GM23338 (cell line): Measurements from ENCODE around the gene PRMT7. TPM values are rescaled to one million over a fixed set of nuclear protein-coding genes. Genes with fewer than 3 reads are reported as not detected.

ENCODE experiments used
- ATAC-seq: fragments of 200-7000 bp; cut with Tn5 transposase; 3 replicates; pipeline ENCODE4 v1.9.1; 2020
- DNase-seq: peaks from one replicate; pipeline ENCODE4 v3.0.0-alpha.2; 2015; ENCODE audit warnings: low spot score
- H2AFZ ChIP-seq: fragments of 200-600 bp; sonication (generic); 2 replicates; pipeline ENCODE4 v1.8.0; 2016; ENCODE audit warnings: antibody characterized with exemption, mild to moderate bottlenecking, moderate library complexity
- H3F3A ChIP-seq: fragments of 200-600 bp; sonication (generic); replicated peaks from 2 replicates; pipeline ENCODE4 v1.8.0; 2017; ENCODE audit warnings: antibody characterized with exemption, mixed run types, low read depth
- H3K27ac ChIP-seq: fragments of 200-600 bp; sonication (generic); 2 replicates; pipeline ENCODE4 v1.6.1; 2016; ENCODE audit warnings: low read depth
- H3K27me3 ChIP-seq: fragments of 200-600 bp; sonication (generic); 2 replicates; pipeline ENCODE4 v1.8.0; 2016; ENCODE audit warnings: mild to moderate bottlenecking, mixed run types, moderate library complexity; ENCODE audit not compliant: insufficient read depth
- H3K36me3 ChIP-seq: fragments of 200-600 bp; sonication (generic); 2 replicates; pipeline ENCODE4 v1.8.0; 2016; ENCODE audit warnings: mild to moderate bottlenecking; ENCODE audit not compliant: insufficient read depth
- H3K4me1 ChIP-seq: fragments of 200-600 bp; sonication (generic); 2 replicates; pipeline ENCODE4 v1.8.0; 2016; ENCODE audit warnings: mild to moderate bottlenecking, moderate library complexity; ENCODE audit not compliant: insufficient read depth
- H3K4me2 ChIP-seq: fragments of 200-600 bp; sonication (generic); 2 replicates; pipeline ENCODE4 v1.7.1; 2017; ENCODE audit warnings: mixed run types
- H3K4me3 ChIP-seq: fragments of 200-600 bp; sonication (generic); 2 replicates; pipeline ENCODE4 v1.6.1; 2016; ENCODE audit warnings: mixed run types
- H3K79me2 ChIP-seq: fragments of 200-600 bp; sonication (generic); replicated peaks from 2 replicates; pipeline ENCODE4 v1.8.0; 2017; ENCODE audit warnings: mild to moderate bottlenecking; ENCODE audit not compliant: insufficient read depth
- H3K9me2 ChIP-seq: fragments of 200-600 bp; sonication (generic); 2 replicates; pipeline ENCODE4 v1.8.0; 2017; ENCODE audit not compliant: insufficient read depth
- H4K20me1 ChIP-seq: fragments of 200-600 bp; sonication (generic); replicated peaks from 2 replicates; pipeline ENCODE4 v1.8.0; 2017; ENCODE audit warnings: mild to moderate bottlenecking; ENCODE audit not compliant: insufficient read depth
- H3K27ac Mint-ChIP-seq: 2 replicates; pipeline ENCODE4 v1.8.0; 2020; ENCODE audit warnings: inconsistent platforms, mild to moderate bottlenecking, moderate library complexity, mixed read lengths
- H3K27me3 Mint-ChIP-seq: 3 replicates; pipeline ENCODE4 v1.8.0; 2022; ENCODE audit warnings: low read depth, mild to moderate bottlenecking, moderate library complexity, mixed read lengths, inconsistent platforms; ENCODE audit not compliant: insufficient read depth, poor library complexity
- H3K36me3 Mint-ChIP-seq: 3 replicates; pipeline ENCODE4 v1.8.0; 2021; ENCODE audit warnings: low read depth, mild to moderate bottlenecking, inconsistent platforms, moderate library complexity, mixed read lengths
- H3K4me1 Mint-ChIP-seq: 3 replicates; pipeline ENCODE4 v1.8.0; 2020; ENCODE audit warnings: mild to moderate bottlenecking, inconsistent platforms, mixed read lengths
- H3K4me3 Mint-ChIP-seq: 3 replicates; pipeline ENCODE4 v1.8.0; 2021; ENCODE audit warnings: moderate library complexity, mild to moderate bottlenecking, inconsistent platforms, mixed read lengths
- H3K9me3 Mint-ChIP-seq: 3 replicates; pipeline ENCODE4 v1.8.0; 2020; ENCODE audit warnings: moderate library complexity, mild to moderate bottlenecking, inconsistent platforms, mixed read lengths
- CREB1 ChIP-seq: fragments of 250-450 bp; sonication (Bioruptor Pico); IDR thresholded peaks from 2 replicates; pipeline ENCODE4 v1.5.0; 2020; ENCODE audit warnings: low read depth, mild to moderate bottlenecking, moderate library complexity
- ETS1 ChIP-seq: IDR thresholded peaks from 2 replicates; pipeline ENCODE4 v1.6.1; 2016; ENCODE audit warnings: antibody characterized with exemption
- EZH2phosphoT487 ChIP-seq: fragments of 200-600 bp; sonication (generic); IDR thresholded peaks from one replicate; pipeline ENCODE4 v1.8.1; 2018; ENCODE audit warnings: antibody characterized with exemption; ENCODE audit not compliant: unreplicated experiment
- JUNB ChIP-seq: IDR thresholded peaks from one replicate; pipeline ENCODE4 v1.6.1; 2016; ENCODE audit warnings: antibody characterized with exemption; ENCODE audit not compliant: unreplicated experiment
- POLR2AphosphoS5 ChIP-seq: IDR thresholded peaks from 2 replicates; pipeline ENCODE4 v1.6.1; 2016; ENCODE audit warnings: antibody characterized with exemption, low read depth
- STAT1 ChIP-seq: IDR thresholded peaks from one replicate; pipeline ENCODE4 v1.6.1; 2016; ENCODE audit warnings: antibody characterized with exemption; ENCODE audit not compliant: unreplicated experiment
- ZNF114 ChIP-seq: fragments of 250-450 bp; sonication (Bioruptor Pico); IDR thresholded peaks from 2 replicates; pipeline ENCODE4 v1.5.0; 2020; ENCODE audit warnings: mild to moderate bottlenecking, moderate library complexity
- ZNF331 ChIP-seq: fragments of 250-450 bp; sonication (Bioruptor Pico); IDR thresholded peaks from 2 replicates; pipeline ENCODE4 v1.5.0; 2020; ENCODE audit warnings: low read depth, mild to moderate bottlenecking, moderate library complexity
- ZNF462 ChIP-seq: fragments of 250-450 bp; sonication (Bioruptor Pico); IDR thresholded peaks from 2 replicates; pipeline ENCODE4 v1.5.0; 2020; ENCODE audit warnings: mild to moderate bottlenecking, moderate library complexity
- polyA plus RNA-seq: library from polyadenylated mRNA; unstranded; fragments of >200 nt; fragmentation: Nextera tagmentation; extraction: Ambion mirVana; gene quantifications from 2 replicates; pipeline ENCODE4 v1.2.1, GENCODE V29; 2016
- total RNA-seq: library from RNA; depleted of rRNA; stranded (reverse); fragments of >200 nt; shearing (Covaris generic); gene quantifications from 2 replicates; pipeline ENCODE4 v1.2.3, GENCODE V29; 2014

PRMT7 gene
- total and polyA plus RNA-seq, 2 experiments from 2014 or later: 20.2 to 65.3 TPM

- TF ChIP-seq ZNF462 (CRISPR knock-in tag) (no peak), ZNF114 (no peak), ETS1 (no peak), CREB1 (no peak), ZNF331 (CRISPR knock-in tag) (no peak), STAT1 (no peak), POLR2AphosphoS5 (no peak)
These were observed 23.3 kb upstream of the PRMT7 start (continued) for GRCh38 chr16:68287276-68288251.

- H3K79me2 ChIP-seq: no peaks in the 10 kb centered on the region
- no peak overlapping the region for H3K4me3 ChIP-seq
- peaks cover 6% of the 10 kb centered on the region; the same call in 1 of the 2 replicates for H4K20me1 ChIP-seq
- no peak for ATAC-seq
- no peak overlapping the region for H3K4me2 ChIP-seq
- H3K9me2 ChIP-seq: no peaks in the 10 kb centered on the region
- H3K36me3 Mint-ChIP-seq: peaks cover 26% of the 10 kb centered on the region
- no peak overlapping the region for H3K27ac Mint-ChIP-seq
- H3K36me3 ChIP-seq: peaks cover 7% of the 10 kb centered on the region; the same call in 1 of the 2 replicates
- no peaks in the 10 kb centered on the region for H3K9me3 Mint-ChIP-seq
- H3F3A ChIP-seq: no peaks in the 10 kb centered on the region
- H3K27me3 ChIP-seq: no peaks in the 10 kb centered on the region
- peaks cover 8% of the 10 kb centered on the region for H3K4me1 Mint-ChIP-seq
- no peaks in the 10 kb centered on the region for H3K4me1 ChIP-seq
- no peaks in the 10 kb centered on the region for H3K27me3 Mint-ChIP-seq
- no peak overlapping the region for H3K27ac ChIP-seq
- no peak overlapping the region for H3K4me3 Mint-ChIP-seq
- H2AFZ ChIP-seq: no peak overlapping the region
- no peak for DNase-seq
- no peak for TF ChIP-seq POLR2AphosphoS5
- TF ChIP-seq JUNB: no peak
- TF ChIP-seq EZH2phosphoT487: no peak
These were observed 22.6 kb upstream of the PRMT7 start for GRCh38 chr16:68288252-68288650.
